ENCODE results near the gene RALGAPA1. TPM values are rescaled to one million over a fixed set of nuclear protein-coding genes. Genes with fewer than 3 reads are reported as not detected.
"Not testable (repeated sequence)": the region's sequence is repeated elsewhere in the genome, so short reads cannot be mapped to it uniquely, and the experiment has no call there.

The RALGAPA1 gene
- total and polyA plus RNA-seq, 9 of the 15 experiments (the other 6 are each of a cell fraction or from before 2014, with no cell fraction given): 2.5 to 16.3 (median 6.2) TPM

- not testable (repeated sequence) for DNase-seq (ENCODE audit: extremely low read depth in 1 of 4, low spot score in 3 of 4)
- peak; percentile 63 for FAIRE-seq
Observed at GRCh38 chr14:35626947-35627346, 182.1 kb downstream of the RALGAPA1 start.

GRCh38 chr14:35621996-35622395 is 187.1 kb downstream of the RALGAPA1 start:
- H4K20me1 ChIP-seq (replicated peaks; ENCODE audit: control insufficient read depth, insufficient read depth, low read length); H3K27me3 ChIP-seq (ENCODE audit: control insufficient read depth in 2 of 2, insufficient read depth in 2 of 2, low read length in 2 of 2); H3K79me2 ChIP-seq (ENCODE audit: control insufficient read depth, insufficient read depth, low read length); H3K9me3 ChIP-seq (replicated peaks; ENCODE audit: control insufficient read depth, insufficient read depth, low read depth, low read length); H3K4me3 ChIP-seq; intact Hi-C loops (cut with micrococcal nuclease); H2AFZ ChIP-seq (ENCODE audit: low read depth, low read length); H3K27ac ChIP-seq (ENCODE audit: extremely low read depth, low read depth, low read length); H3K36me3 ChIP-seq (ENCODE audit: control insufficient read depth, insufficient read depth, low read length); POLR2A ChIA-PET; in situ Hi-C loops (cut with MboI); H3K4me2 ChIP-seq (ENCODE audit: insufficient read depth, low read length); CTCF ChIA-PET (ENCODE audit: low intra/inter-chr PET ratio); BruUV-seq (replicated peaks); ATAC-seq; H3K4me1 ChIP-seq (replicated peaks in 1 of 2; ENCODE audit: control insufficient read depth in 2 of 2, insufficient read depth in 2 of 2, low read length in 2 of 2); FAIRE-seq; H3K9ac ChIP-seq (ENCODE audit: insufficient read depth in 1 of 2, low read depth in 2 of 2, low read length in 2 of 2); DNase-seq (ENCODE audit: extremely low read depth in 1 of 4, low spot score in 3 of 4); H3K9me1 ChIP-seq (ENCODE audit: control insufficient read depth, insufficient read depth, low read length): not testable (repeated sequence)
- WGBS (ENCODE audit: insufficient coverage, low coverage, missing lambda C conversion rate): 70% methylated on average over 4 of the region's 4 CpGs
- TF ChIP-seq ZNF146 (CRISPR knock-in tag; IDR thresholded peaks at IDR 0.05; ENCODE audit: unreplicated experiment): peak; percentile 77

More at GRCh38 chr14:35626947-35627346, 182.1 kb downstream of the RALGAPA1 start:
- H3K36me3 ChIP-seq (ENCODE audit: control insufficient read depth, insufficient read depth, low read length); POLR2A ChIA-PET; intact Hi-C loops (cut with micrococcal nuclease); H2AFZ ChIP-seq (ENCODE audit: low read depth, low read length); H3K27me3 ChIP-seq (ENCODE audit: control insufficient read depth in 2 of 2, insufficient read depth in 2 of 2, low read length in 2 of 2); H3K9ac ChIP-seq (ENCODE audit: insufficient read depth in 1 of 2, low read depth in 2 of 2, low read length in 2 of 2); CTCF ChIA-PET (ENCODE audit: low intra/inter-chr PET ratio); H3K9me1 ChIP-seq (ENCODE audit: control insufficient read depth, insufficient read depth, low read length); H3K4me2 ChIP-seq (ENCODE audit: insufficient read depth, low read length); H3K4me3 ChIP-seq; in situ Hi-C loops (cut with MboI); H3K9me3 ChIP-seq (replicated peaks; ENCODE audit: control insufficient read depth, insufficient read depth, low read depth, low read length); H3K4me1 ChIP-seq (replicated peaks in 1 of 2; ENCODE audit: control insufficient read depth in 2 of 2, insufficient read depth in 2 of 2, low read length in 2 of 2); H3K79me2 ChIP-seq (ENCODE audit: control insufficient read depth, insufficient read depth, low read length); ATAC-seq; H3K27ac ChIP-seq (ENCODE audit: extremely low read depth, low read depth, low read length); BruUV-seq (replicated peaks); H4K20me1 ChIP-seq (replicated peaks; ENCODE audit: control insufficient read depth, insufficient read depth, low read length): not testable (repeated sequence)
- 39% methylated on average over 2 of the region's 2 CpGs for WGBS (ENCODE audit: insufficient coverage, low coverage, missing lambda C conversion rate)
- TF ChIP-seq ZNF316 (IDR thresholded peaks at IDR 0.05) (peak; percentile 68), C11orf30 (IDR thresholded peaks at IDR 0.05; ENCODE audit: low read depth) (peak; percentile 44; the same call in 1 of the 2 replicates)

- ATAC-seq; CTCF ChIA-PET (ENCODE audit: low intra/inter-chr PET ratio); POLR2A ChIA-PET: not testable (repeated sequence)
Observed at GRCh38 chr14:35619998-35620397, 189.1 kb downstream of the RALGAPA1 start.

GRCh38 chr14:35619461-35619860 is 189.6 kb downstream of the RALGAPA1 start:
- intact Hi-C loops (cut with micrococcal nuclease); H3K9me1 ChIP-seq (ENCODE audit: control insufficient read depth, insufficient read depth, low read length); H3K4me2 ChIP-seq (ENCODE audit: insufficient read depth, low read length); FAIRE-seq; DNase-seq (ENCODE audit: extremely low read depth in 1 of 4, low spot score in 3 of 4); POLR2A ChIA-PET; CTCF ChIA-PET (ENCODE audit: low intra/inter-chr PET ratio); in situ Hi-C loops (cut with MboI); H3K4me3 ChIP-seq; H3K9ac ChIP-seq (ENCODE audit: insufficient read depth in 1 of 2, low read depth in 2 of 2, low read length in 2 of 2); BruUV-seq (replicated peaks); H3K27ac ChIP-seq (ENCODE audit: extremely low read depth, low read depth, low read length); H4K20me1 ChIP-seq (replicated peaks; ENCODE audit: control insufficient read depth, insufficient read depth, low read length); ATAC-seq; H2AFZ ChIP-seq (ENCODE audit: low read depth, low read length); H3K79me2 ChIP-seq (ENCODE audit: control insufficient read depth, insufficient read depth, low read length); H3K9me3 ChIP-seq (replicated peaks; ENCODE audit: control insufficient read depth, insufficient read depth, low read depth, low read length); H3K4me1 ChIP-seq (replicated peaks in 1 of 2; ENCODE audit: control insufficient read depth in 2 of 2, insufficient read depth in 2 of 2, low read length in 2 of 2); H3K27me3 ChIP-seq (ENCODE audit: control insufficient read depth in 2 of 2, insufficient read depth in 2 of 2, low read length in 2 of 2); H3K36me3 ChIP-seq (ENCODE audit: control insufficient read depth, insufficient read depth, low read length): not testable (repeated sequence)
- WGBS (ENCODE audit: insufficient coverage, low coverage, missing lambda C conversion rate): 33% methylated on average over 1 of the region's 1 CpG

More at GRCh38 chr14:35619998-35620397, 189.1 kb downstream of the RALGAPA1 start:
- H3K79me2 ChIP-seq (ENCODE audit: control insufficient read depth, insufficient read depth, low read length); H3K36me3 ChIP-seq (ENCODE audit: control insufficient read depth, insufficient read depth, low read length); in situ Hi-C loops (cut with MboI); H3K9ac ChIP-seq (ENCODE audit: insufficient read depth in 1 of 2, low read depth in 2 of 2, low read length in 2 of 2); FAIRE-seq; H3K9me3 ChIP-seq (replicated peaks; ENCODE audit: control insufficient read depth, insufficient read depth, low read depth, low read length); DNase-seq (ENCODE audit: extremely low read depth in 1 of 4, low spot score in 3 of 4); H3K27me3 ChIP-seq (ENCODE audit: control insufficient read depth in 2 of 2, insufficient read depth in 2 of 2, low read length in 2 of 2); H2AFZ ChIP-seq (ENCODE audit: low read depth, low read length); H4K20me1 ChIP-seq (replicated peaks; ENCODE audit: control insufficient read depth, insufficient read depth, low read length); H3K4me2 ChIP-seq (ENCODE audit: insufficient read depth, low read length); BruUV-seq (replicated peaks); intact Hi-C loops (cut with micrococcal nuclease); H3K9me1 ChIP-seq (ENCODE audit: control insufficient read depth, insufficient read depth, low read length); H3K27ac ChIP-seq (ENCODE audit: extremely low read depth, low read depth, low read length); H3K4me3 ChIP-seq; H3K4me1 ChIP-seq (replicated peaks in 1 of 2; ENCODE audit: control insufficient read depth in 2 of 2, insufficient read depth in 2 of 2, low read length in 2 of 2): not testable (repeated sequence)
- WGBS (ENCODE audit: insufficient coverage, low coverage, missing lambda C conversion rate): 74% methylated on average over 6 of the region's 6 CpGs

Measured in K562 (cell line).